KMS-11 (cell line): Measurements from ENCODE around the gene LYZL1.

Experiments
- H2AFZ ChIP-seq: fragments of 200-600 bp; sonication (generic); 2 replicates; pipeline ENCODE4 v1.6.1; 2016; ENCODE audit warnings: antibody characterized with exemption, mixed run types, low read depth
- H3K27ac ChIP-seq: fragments of 200-600 bp; sonication (generic); 2 replicates; pipeline ENCODE4 v1.6.1; 2016; ENCODE audit warnings: mild to moderate bottlenecking, mixed run types
- H3K27me3 ChIP-seq: fragments of 200-600 bp; sonication (generic); 2 replicates; pipeline ENCODE4 v1.6.1; 2017; ENCODE audit warnings: mild to moderate bottlenecking, low read depth, mixed run types, moderate library complexity; ENCODE audit not compliant: insufficient read depth
- H3K36me3 ChIP-seq: fragments of 200-600 bp; sonication (generic); 2 replicates; pipeline ENCODE4 v1.6.1; 2017; ENCODE audit warnings: mild to moderate bottlenecking, mixed run types; ENCODE audit not compliant: insufficient read depth
- H3K4me1 ChIP-seq: fragments of 200-600 bp; sonication (generic); 2 replicates; pipeline ENCODE4 v1.6.1; 2016; ENCODE audit warnings: mild to moderate bottlenecking, low read depth, mixed run types; ENCODE audit not compliant: poor library complexity, severe bottlenecking
- H3K4me2 ChIP-seq: fragments of 200-600 bp; sonication (generic); 2 replicates; pipeline ENCODE4 v1.7.0; 2016; ENCODE audit warnings: mild to moderate bottlenecking, mixed run types
- H3K4me3 ChIP-seq: fragments of 200-600 bp; sonication (generic); IDR thresholded peaks from 2 replicates; pipeline ENCODE4 v1.6.1; 2017; ENCODE audit warnings: low read depth, low read length, mixed read lengths; ENCODE audit not compliant: insufficient read depth
- H3K79me2 ChIP-seq: fragments of 200-600 bp; sonication (generic); 2 replicates; pipeline ENCODE4 v1.6.1; 2016; ENCODE audit warnings: low read depth, mixed run types; ENCODE audit not compliant: insufficient read depth
- H3K9ac ChIP-seq: fragments of 200-600 bp; sonication (generic); 2 replicates; pipeline ENCODE4 v1.6.1; 2016; ENCODE audit warnings: mild to moderate bottlenecking, mixed run types
- H4K20me1 ChIP-seq: fragments of 200-600 bp; sonication (generic); 2 replicates; pipeline ENCODE4 v1.6.1; 2016; ENCODE audit warnings: mild to moderate bottlenecking, mixed run types; ENCODE audit not compliant: insufficient read depth
- CTCF ChIP-seq: fragments of 200-600 bp; sonication (generic); conservative IDR thresholded peaks from 2 replicates; pipeline ENCODE4 v1.6.1; 2017; ENCODE audit warnings: low read depth, mild to moderate bottlenecking, antibody characterized with exemption, low read length, moderate library complexity, mixed read lengths

The LYZL1 gene

GRCh38 chr10:29269486-29269885 lies 19.4 kb upstream of the LYZL1 start:
- Histone ChIP-seq H3K27me3 (no peaks in the 10 kb centered on the region), H3K9ac (no peak overlapping the region), H2AFZ (no peak overlapping the region), H3K79me2 (no peaks in the 10 kb centered on the region), H3K4me2 (no peak overlapping the region), H3K4me1 (no peaks in the 10 kb centered on the region), H4K20me1 (no peaks in the 10 kb centered on the region), H3K27ac (no peak overlapping the region), H3K4me3 (no peak overlapping the region), H3K36me3 (no peaks in the 10 kb centered on the region)
- TF ChIP-seq CTCF: no peak

DNA sequence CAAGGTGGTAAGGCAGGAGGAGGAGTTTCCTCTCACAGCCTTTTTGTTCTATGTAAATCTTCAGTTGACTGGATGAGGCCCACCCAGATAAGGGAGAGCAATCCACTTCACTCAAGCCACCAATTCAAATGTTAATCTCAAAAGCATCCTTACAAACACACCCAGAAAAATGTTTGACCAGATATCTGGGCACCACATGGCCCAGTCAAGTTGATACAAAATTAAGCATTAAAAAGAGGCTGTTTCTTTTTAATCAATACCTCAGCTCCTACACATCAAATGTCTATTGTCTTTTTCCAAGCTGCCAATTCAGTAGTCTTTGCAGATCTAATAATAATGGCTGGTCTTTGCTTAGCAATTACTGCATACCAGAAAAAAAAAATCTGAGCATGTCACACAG lies 18.0 kb upstream of the LYZL1 start:
- Histone ChIP-seq H3K79me2 (no peaks in the 10 kb centered on the region), H3K36me3 (no peaks in the 10 kb centered on the region), H3K4me2 (no peak overlapping the region), H2AFZ (no peak overlapping the region), H3K27me3 (no peaks in the 10 kb centered on the region), H3K9ac (no peak overlapping the region), H3K27ac (no peak overlapping the region), H4K20me1 (no peaks in the 10 kb centered on the region), H3K4me3 (no peak overlapping the region), H3K4me1 (no peaks in the 10 kb centered on the region)
- TF ChIP-seq CTCF: no peak

DNA sequence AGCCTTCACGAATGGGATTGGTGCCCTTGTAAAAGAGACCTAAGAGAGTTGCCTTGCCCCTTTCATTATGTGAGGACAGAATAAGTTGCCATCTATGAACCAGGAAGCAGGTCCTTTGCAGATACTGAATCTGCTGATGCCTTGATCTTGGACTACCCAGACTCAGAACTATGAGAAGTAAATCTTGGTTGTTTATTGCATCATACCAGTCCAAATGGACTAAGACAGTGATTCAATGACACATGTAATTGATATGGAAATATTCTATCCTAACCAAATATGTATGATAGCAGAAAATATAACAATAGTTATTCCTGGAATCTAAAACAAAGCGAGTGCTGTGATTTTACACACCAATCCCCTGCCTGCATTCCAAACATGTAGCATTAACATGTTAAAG lies 17.0 kb upstream of the LYZL1 start:
- Histone ChIP-seq H3K4me1 (no peaks in the 10 kb centered on the region), H3K9ac (no peak overlapping the region), H3K79me2 (no peaks in the 10 kb centered on the region), H4K20me1 (no peaks in the 10 kb centered on the region), H3K36me3 (no peaks in the 10 kb centered on the region), H3K27ac (no peak overlapping the region), H3K4me3 (no peak overlapping the region), H2AFZ (no peak overlapping the region), H3K27me3 (no peaks in the 10 kb centered on the region), H3K4me2 (no peak overlapping the region)
- no peak for TF ChIP-seq CTCF

DNA sequence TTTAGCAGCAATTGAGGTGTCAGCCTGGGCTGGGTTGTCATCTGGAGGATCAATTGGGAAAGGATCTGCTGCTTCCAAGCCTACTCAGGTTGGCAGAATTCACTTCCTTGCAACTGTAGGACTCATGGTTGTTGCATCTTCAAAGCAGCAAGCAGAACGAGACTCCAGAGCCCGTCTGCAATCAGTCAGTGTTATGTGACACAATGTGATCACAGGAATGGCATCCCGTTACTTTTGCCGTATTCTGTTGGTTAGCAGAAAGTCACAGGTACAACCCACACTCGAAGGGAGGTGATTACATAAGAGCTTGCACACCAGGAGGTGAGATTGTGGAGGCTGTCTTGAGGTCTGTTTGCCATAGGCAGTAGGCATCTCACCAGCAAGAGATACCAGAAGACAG lies 15.4 kb upstream of the LYZL1 start:
- Histone ChIP-seq H3K4me1 (no peaks in the 10 kb centered on the region), H3K4me2 (no peak overlapping the region), H2AFZ (no peak overlapping the region), H3K9ac (no peak overlapping the region), H3K79me2 (no peaks in the 10 kb centered on the region), H3K36me3 (no peaks in the 10 kb centered on the region), H3K27me3 (no peaks in the 10 kb centered on the region), H3K4me3 (no peak overlapping the region), H3K27ac (no peak overlapping the region), H4K20me1 (no peaks in the 10 kb centered on the region)
- TF ChIP-seq CTCF: no peak
